GM19043 (cell line): ENCODE data around the gene PINLYP.

Experiments
- ATAC-seq: cut with Tn5 transposase; IDR thresholded peaks from one replicate; pipeline ENCODE4 v1.9.1; 2021; ENCODE audit warnings: low read depth; ENCODE audit not compliant: unreplicated experiment

PINLYP gene

GRCh38 chr19:43575156-43575950 lies at the start of gene PINLYP, which contains the start of gene XRCC1:
Gene PINLYP, plus strand, starts transcription at chr19:43575801. Its CDS starts 1,391 bp downstream, at chr19:43577192.
Gene XRCC1, minus strand, starts transcription at chr19:43575527. Its CDS starts 69 bp downstream, at chr19:43575458.
- peak; percentile 97 for ATAC-seq

GRCh38 chr19:43525836-43526771 lies 49.5 kb upstream of the PINLYP start:
- ATAC-seq = no peak

GRCh38 chr19:43526884-43527859 lies 48.4 kb upstream of the PINLYP start, which contains the start of gene ETHE1:
Gene ETHE1, minus strand, starts transcription at chr19:43527201. Its CDS starts 24 bp downstream, at chr19:43527177.
- ATAC-seq = no peak

- ATAC-seq = no peak
Measured at GRCh38 chr19:43527860-43528622, 47.6 kb upstream of the PINLYP start.

GRCh38 chr19:43532571-43532961 lies 43.0 kb upstream of the PINLYP start:
- no peak for ATAC-seq

DNA sequence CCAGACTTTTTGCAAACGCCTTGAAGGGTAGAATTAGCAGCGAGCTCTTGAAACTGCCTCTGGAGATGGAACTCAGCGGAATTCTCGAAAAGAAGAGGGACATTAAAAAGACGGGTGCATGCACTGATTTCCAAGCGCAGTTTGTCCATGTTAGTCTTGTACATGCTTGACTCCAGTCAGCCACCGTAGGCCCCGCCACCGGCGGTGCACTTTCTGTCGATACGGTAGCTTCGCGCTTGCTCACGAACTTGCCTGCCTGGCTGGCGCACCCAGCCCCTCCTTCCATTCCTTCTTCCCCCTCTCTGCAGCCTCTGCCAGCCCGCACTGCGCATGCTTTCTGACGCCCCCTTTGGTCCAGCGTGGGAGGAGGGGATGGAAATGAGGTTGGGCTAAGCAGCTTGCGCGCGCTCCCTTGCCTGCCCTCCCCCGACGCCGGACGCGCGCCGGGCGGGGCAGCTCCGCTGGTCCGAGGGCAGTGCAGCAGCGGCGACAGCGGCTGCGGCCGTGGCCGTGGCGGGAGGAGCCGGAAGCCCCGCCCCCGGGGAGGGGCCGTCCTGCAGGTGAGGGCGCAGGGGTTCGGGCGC lies 42.5 kb upstream of the PINLYP start, which contains the start of gene ZNF575:
Gene ZNF575 (plus strand): TSS at position 227 of the 584 bp plus-strand sequence. CDS start 1,235 bp downstream, outside the sequence.
- ATAC-seq = peak; percentile 49

GRCh38 chr19:43533546-43534304 lies 41.9 kb upstream of the PINLYP start:
- ATAC-seq = peak; percentile 52

DNA sequence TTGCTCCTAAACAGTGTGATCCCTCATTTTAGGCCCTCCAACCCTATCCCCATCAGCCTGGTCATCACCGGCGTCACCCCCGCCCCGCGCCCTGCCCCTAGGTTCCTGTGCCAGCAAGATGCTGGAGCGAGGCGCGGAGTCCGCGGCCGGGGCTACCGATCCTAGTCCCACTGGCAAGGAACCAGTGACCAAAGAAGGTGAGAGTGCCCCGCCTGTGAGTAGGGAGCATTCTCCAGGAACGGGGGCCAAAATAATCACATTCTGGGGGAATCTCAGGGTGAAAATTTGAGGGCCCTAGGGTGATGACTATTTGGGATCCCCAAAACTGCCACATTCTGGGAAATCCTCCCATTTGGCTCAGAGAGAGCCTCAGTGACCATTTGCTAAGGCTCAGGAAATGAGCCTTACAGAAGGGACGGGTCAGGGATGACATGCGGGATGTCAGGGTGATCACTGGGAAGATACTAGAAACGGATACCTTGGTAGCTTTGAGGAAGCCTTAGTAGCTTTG lies 41.2 kb upstream of the PINLYP start:
- no peak for ATAC-seq

DNA sequence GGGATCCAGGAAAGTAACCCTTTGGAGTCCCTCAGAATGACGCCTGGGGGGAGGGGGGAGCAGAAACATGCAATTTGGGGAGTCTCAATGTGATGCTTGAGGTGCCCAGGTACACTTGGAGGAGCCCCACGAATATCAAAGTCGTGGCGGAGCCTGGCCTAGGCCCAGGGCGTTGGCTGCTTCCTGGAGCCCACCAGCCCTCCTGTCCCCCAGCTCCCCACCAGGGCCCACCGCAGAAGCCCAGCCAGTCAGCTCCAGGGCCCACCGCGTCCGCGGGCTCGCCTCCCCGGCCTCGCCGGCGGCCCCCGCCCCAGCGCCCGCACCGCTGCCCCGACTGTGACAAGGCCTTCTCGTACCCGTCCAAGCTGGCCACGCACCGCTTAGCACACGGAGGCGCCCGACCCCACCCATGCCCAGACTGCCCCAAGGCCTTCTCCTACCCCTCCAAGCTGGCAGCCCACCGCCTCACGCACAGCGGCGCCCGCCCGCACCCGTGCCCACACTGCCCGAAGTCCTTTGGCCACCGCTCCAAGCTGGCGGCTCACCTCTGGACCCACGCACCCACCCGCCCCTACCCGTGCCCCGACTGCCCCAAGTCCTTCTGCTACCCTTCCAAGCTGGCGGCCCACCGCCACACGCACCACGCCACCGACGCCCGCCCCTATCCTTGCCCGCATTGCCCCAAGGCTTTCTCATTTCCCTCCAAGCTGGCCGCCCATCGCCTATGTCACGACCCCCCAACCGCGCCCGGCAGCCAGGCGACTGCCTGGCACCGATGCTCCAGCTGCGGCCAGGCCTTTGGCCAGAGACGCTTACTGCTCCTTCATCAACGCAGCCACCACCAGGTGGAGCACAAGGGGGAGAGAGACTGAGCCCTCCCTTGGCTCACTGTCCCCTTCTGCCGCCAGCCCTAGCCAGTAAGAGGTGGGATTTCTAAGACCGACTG lies 40.5 kb upstream of the PINLYP start:
- ATAC-seq = no peak

- ATAC-seq = no peak
Measured at GRCh38 chr19:43538922-43539321, 36.7 kb upstream of the PINLYP start.

DNA sequence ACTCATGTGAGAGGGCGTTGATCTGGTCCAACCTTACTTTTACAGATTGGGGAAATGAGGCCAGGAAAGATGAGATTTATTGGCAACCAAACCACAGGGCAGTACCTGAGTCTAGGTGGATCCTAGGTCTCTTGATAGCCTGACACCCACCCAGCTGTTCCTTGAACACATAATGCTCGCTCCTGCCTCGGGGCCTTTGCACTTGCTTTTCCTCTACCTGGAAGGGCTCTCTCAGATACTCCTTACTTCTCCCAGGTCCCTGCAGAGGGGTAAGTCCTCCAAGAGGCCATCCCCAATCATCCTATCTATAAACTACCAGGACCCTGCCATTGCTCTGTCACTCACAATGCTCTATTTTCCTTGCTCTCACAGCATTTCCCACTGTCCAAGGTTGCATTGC lies 35.2 kb upstream of the PINLYP start:
- no peak for ATAC-seq

DNA sequence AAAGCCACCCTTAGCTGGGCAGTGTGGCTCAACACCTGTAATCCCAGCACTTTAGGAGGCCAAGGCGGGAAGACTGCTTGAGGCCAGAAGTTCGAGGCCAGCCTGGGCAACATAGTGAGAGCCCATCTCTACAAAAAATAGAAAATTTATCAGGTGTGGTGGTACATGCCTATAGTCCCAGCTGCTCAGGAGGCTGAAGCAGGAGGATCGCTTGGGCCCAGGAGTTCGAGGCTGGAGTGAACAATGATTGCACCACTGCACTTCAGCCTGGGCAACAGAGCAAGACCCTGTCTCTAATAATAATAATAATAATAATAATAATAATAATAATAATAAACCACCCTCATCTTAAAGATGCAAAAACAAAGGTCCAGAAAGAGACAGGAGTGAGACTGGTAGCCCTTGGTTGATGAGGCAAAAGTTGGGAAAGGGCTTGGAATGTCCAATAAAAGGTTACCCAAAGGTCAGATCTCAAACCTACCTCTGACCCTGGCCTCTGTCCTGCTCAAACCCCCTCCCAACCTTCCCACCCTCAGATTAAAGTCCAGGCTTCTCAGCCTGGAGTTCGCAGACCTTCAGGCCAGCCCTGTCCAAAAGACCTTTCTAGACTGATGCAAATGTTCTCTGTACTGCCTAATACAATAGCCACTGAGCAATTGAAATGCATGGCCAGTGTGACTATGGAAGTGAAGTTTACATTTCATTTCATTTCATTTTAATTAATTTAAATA lies 33.5 kb upstream of the PINLYP start:
- no peak for ATAC-seq

- no peak for ATAC-seq
Measured at GRCh38 chr19:43544077-43544476, 31.5 kb upstream of the PINLYP start.

- ATAC-seq = no peak
Measured at GRCh38 chr19:43545276-43545675, 30.3 kb upstream of the PINLYP start.

DNA sequence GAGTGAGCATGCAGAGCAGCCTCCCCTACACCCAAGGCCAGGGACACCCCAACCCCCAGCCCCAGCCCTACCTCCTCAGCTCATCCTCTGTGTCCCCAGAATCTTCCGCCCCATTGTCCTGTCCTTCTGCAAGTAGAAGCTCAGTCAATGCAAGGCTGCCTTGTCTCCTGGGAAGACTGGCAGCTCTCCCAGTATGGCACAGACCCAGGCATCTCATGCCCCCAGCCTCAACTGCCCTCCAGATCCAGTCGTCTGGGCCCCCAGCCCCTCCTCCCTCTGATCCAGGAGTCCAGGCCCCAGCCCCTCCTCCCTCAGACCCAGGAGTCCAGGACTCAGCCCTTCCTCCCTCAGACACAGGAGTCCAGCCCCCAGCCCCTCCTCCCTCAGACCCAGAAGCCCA lies 29.6 kb upstream of the PINLYP start:
- no peak for ATAC-seq

- no peak for ATAC-seq
Measured at GRCh38 chr19:43546581-43546980, 29.0 kb upstream of the PINLYP start.
